Right kidney (tissue), 1 donor: Measurements from ENCODE around the gene AHR.
"Not testable (repeated sequence)": the region's sequence is repeated elsewhere in the genome, so short reads cannot be mapped to it uniquely, and the experiment has no call there.

Experiments used
- DNase-seq: peaks from one replicate; pipeline ENCODE4 v3.0.0-alpha.2; 2016

Gene AHR

GRCh38 chr7:17339139-17339538, 40.7 kb downstream of the AHR start:
- DNase-seq, result no peak

- no peak for DNase-seq
Measured at GRCh38 chr7:17339952-17340351, 41.5 kb downstream of the AHR start.

- no peak for DNase-seq
Measured at GRCh38 chr7:17340655-17341054, 42.2 kb downstream of the AHR start.

- no peak for DNase-seq
Measured at GRCh38 chr7:17342756-17343155, 44.3 kb downstream of the AHR start.

- no peak for DNase-seq
Measured at GRCh38 chr7:17347401-17347800, 48.9 kb downstream of the AHR start.

- not testable (repeated sequence) for DNase-seq
Measured at GRCh38 chr7:17348932-17349331, 50.5 kb downstream of the AHR start.

GRCh38 chr7:17350321-17350720, 51.9 kb downstream of the AHR start:
- DNase-seq, result not testable (repeated sequence)

- not testable (repeated sequence) for DNase-seq
Measured at GRCh38 chr7:17353650-17354419, 55.4 kb downstream of the AHR start.

GRCh38 chr7:17354473-17354872, 56.0 kb downstream of the AHR start:
- DNase-seq, result no peak

GRCh38 chr7:17355050-17355449, 56.6 kb downstream of the AHR start:
- no peak for DNase-seq

- no peak for DNase-seq
Measured at GRCh38 chr7:17357952-17358351, 59.5 kb downstream of the AHR start.

- no peak for DNase-seq
Measured at GRCh38 chr7:17359610-17360009, 61.2 kb downstream of the AHR start.

GRCh38 chr7:17362439-17363105, 64.1 kb downstream of the AHR start:
- no peak for DNase-seq

- no peak for DNase-seq
Measured at GRCh38 chr7:17364671-17365070, 66.2 kb downstream of the AHR start.

GRCh38 chr7:17365775-17366174, 67.3 kb downstream of the AHR start:
- no peak for DNase-seq

- DNase-seq, result no peak
Measured at GRCh38 chr7:17367502-17367901, 69.0 kb downstream of the AHR start.

- DNase-seq, result no peak
Measured at GRCh38 chr7:17368856-17369524, 70.5 kb downstream of the AHR start.

GRCh38 chr7:17369691-17370426, 71.4 kb downstream of the AHR start:
- no peak for DNase-seq

- no peak for DNase-seq
Measured at GRCh38 chr7:17370901-17371585, 72.6 kb downstream of the AHR start.

GRCh38 chr7:17371671-17372524, 73.4 kb downstream of the AHR start:
- DNase-seq, result no peak

- no peak for DNase-seq
Measured at GRCh38 chr7:17374157-17374556, 75.7 kb downstream of the AHR start.
